ENCODE data around the gene KAT2B.

Gene KAT2B

GRCh38 chr3:20039765-20040547, at the start of gene KAT2B:
Gene KAT2B (plus strand): TSS chr3:20040446. CDS start chr3:20040478, 32 bp downstream.
- H3K4me3 ChIP-seq (ENCODE audit: control insufficient read depth, low read depth, low read length): peak within 1 kb of the TSS; percentile 79
- TF ChIP-seq, protein P1, sequence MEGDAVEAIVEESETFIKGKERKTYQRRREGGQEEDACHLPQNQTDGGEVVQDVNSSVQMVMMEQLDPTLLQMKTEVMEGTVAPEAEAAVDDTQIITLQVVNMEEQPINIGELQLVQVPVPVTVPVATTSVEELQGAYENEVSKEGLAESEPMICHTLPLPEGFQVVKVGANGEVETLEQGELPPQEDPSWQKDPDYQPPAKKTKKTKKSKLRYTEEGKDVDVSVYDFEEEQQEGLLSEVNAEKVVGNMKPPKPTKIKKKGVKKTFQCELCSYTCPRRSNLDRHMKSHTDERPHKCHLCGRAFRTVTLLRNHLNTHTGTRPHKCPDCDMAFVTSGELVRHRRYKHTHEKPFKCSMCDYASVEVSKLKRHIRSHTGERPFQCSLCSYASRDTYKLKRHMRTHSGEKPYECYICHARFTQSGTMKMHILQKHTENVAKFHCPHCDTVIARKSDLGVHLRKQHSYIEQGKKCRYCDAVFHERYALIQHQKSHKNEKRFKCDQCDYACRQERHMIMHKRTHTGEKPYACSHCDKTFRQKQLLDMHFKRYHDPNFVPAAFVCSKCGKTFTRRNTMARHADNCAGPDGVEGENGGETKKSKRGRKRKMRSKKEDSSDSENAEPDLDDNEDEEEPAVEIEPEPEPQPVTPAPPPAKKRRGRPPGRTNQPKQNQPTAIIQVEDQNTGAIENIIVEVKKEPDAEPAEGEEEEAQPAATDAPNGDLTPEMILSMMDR (IDR thresholded peaks at IDR 0.05; ENCODE audit: control insufficient read depth, insufficient read depth, low read depth, low read length, missing control alignments): peak; percentile 71
- DNase-seq (ENCODE audit: low read depth): no peak

GRCh38 chr3:19994796-19995195, 45.5 kb upstream of the KAT2B start:
- no peak overlapping the region for H3K4me3 ChIP-seq (ENCODE audit: control insufficient read depth, low read depth, low read length)
- TF ChIP-seq, protein P1 (IDR thresholded peaks at IDR 0.05; ENCODE audit: control insufficient read depth, insufficient read depth, low read depth, low read length, missing control alignments): no peak
- no peak for DNase-seq (ENCODE audit: low read depth)

- DNase-seq (ENCODE audit: low read depth): no peak
- no peak overlapping the region for H3K4me3 ChIP-seq (ENCODE audit: control insufficient read depth, low read depth, low read length)
- TF ChIP-seq, protein P1 (IDR thresholded peaks at IDR 0.05; ENCODE audit: control insufficient read depth, insufficient read depth, low read depth, low read length, missing control alignments): no peak
These were observed 42.7 kb upstream of the KAT2B start for GRCh38 chr3:19997502-19997901.

- TF ChIP-seq, protein P1 (IDR thresholded peaks at IDR 0.05; ENCODE audit: control insufficient read depth, insufficient read depth, low read depth, low read length, missing control alignments): no peak
- DNase-seq (ENCODE audit: low read depth): no peak
- H3K4me3 ChIP-seq (ENCODE audit: control insufficient read depth, low read depth, low read length): no peak overlapping the region
These were observed 38.3 kb upstream of the KAT2B start for GRCh38 chr3:20001932-20002331.

DNA sequence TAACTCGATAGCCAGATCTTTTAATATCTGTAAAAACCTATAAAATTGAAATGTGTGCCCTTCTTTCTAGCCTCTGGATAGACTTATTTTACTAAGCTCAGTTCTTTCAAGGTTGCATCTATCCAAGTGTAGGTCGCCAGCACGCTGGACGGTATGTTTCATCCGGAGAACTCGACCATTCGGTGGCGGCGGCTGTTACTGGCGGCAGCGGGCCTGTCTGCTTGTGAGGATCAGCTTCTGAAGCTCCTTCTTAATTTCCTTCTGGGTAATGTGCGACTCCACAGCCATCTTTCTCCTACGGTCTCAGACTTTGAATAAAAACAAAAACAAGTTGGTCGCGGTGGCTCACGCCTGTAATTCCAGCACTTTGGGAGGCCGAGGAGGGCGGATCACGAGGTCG, 32.3 kb upstream of the KAT2B start:
- TF ChIP-seq, protein P1 (IDR thresholded peaks at IDR 0.05; ENCODE audit: control insufficient read depth, insufficient read depth, low read depth, low read length, missing control alignments): no peak
- H3K4me3 ChIP-seq (ENCODE audit: control insufficient read depth, low read depth, low read length): no peak overlapping the region
- DNase-seq (ENCODE audit: low read depth): no peak

DNA sequence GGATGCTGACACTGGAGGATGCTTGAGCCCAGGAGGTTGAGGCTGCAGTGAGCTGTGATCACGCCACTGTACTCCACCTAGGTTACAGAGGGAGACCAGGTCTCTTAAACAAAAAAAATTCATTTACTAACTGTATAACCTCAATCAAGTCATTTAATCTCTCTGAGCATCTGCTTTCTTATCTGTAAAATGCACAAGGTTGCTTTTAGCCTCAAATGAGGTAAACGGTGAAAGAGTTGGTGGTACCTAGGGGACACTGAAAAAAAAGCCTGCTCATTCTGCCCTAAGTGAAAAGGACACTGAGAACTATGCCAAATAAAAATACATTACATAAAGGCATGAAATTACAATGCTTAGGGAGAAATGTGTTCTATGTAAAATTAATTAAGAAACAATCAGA, 31.6 kb upstream of the KAT2B start:
- TF ChIP-seq, protein P1 (IDR thresholded peaks at IDR 0.05; ENCODE audit: control insufficient read depth, insufficient read depth, low read depth, low read length, missing control alignments): no peak
- no peak for DNase-seq (ENCODE audit: low read depth)
- H3K4me3 ChIP-seq (ENCODE audit: control insufficient read depth, low read depth, low read length): no peak overlapping the region

Measured in AG09309 (cell line).